Thoracic aorta (tissue), 2 donors: ENCODE measurements around the gene ARHGAP22. TPM values are rescaled to one million over a fixed set of nuclear protein-coding genes. Genes with fewer than 3 reads are reported as not detected.

ENCODE experiments used
- ATAC-seq: fragments of 150-250 bp; one replicate; pipeline ENCODE4 v1.8.0; 2017; ENCODE audit warnings: low read depth; ENCODE audit not compliant: insufficient number of reproducible peaks, low FRiP score
- DNase-seq: peaks from one replicate; pipeline ENCODE4 v3.0.0-alpha.2; 2020; ENCODE audit warnings: low spot score
- H3K27ac ChIP-seq, 2 donors: fragments of 200-600 bp; sonication (generic); 1 replicate in 1 of 2; 2 replicates in 1 of 2; pipeline ENCODE4 v1.5.1; 2016; ENCODE audit warnings: mild to moderate bottlenecking in 2 of 2, moderate library complexity in 2 of 2
- H3K27me3 ChIP-seq: fragments of 200-600 bp; sonication (generic); replicated peaks from 2 replicates; pipeline ENCODE4 v1.6.0; 2016; ENCODE audit warnings: mild to moderate bottlenecking; ENCODE audit not compliant: insufficient read depth
- H3K36me3 ChIP-seq: fragments of 200-600 bp; sonication (generic); one replicate; pipeline ENCODE4 v1.5.1; 2016
- H3K4me1 ChIP-seq, 2 donors: fragments of 200-600 bp; sonication (generic); 1 replicate in 1 of 2; 2 replicates in 1 of 2; pipeline versions ENCODE4 v1.5.1 to v1.6.0; 2016; ENCODE audit warnings: low read depth in 2 of 2, mild to moderate bottlenecking in 1 of 2; ENCODE audit not compliant: control insufficient read depth in 1 of 2
- H3K4me3 ChIP-seq: fragments of 200-600 bp; sonication (generic); 2 replicates; pipeline ENCODE4 v1.5.1; 2016; ENCODE audit warnings: mild to moderate bottlenecking
- H3K9me3 ChIP-seq: fragments of 200-600 bp; sonication (generic); 2 replicates; pipeline ENCODE4 v1.5.1; 2016
- CTCF ChIP-seq: fragments of 200-600 bp; sonication (generic); IDR thresholded peaks from one replicate; pipeline ENCODE4 v1.5.1; 2019; ENCODE audit warnings: antibody characterized with exemption
- total RNA-seq, 2 donors: library from RNA; depleted of rRNA; stranded (reverse); fragments of >200 nt; gene quantifications; one replicate each; pipeline versions ENCODE4 v1.1.0 to v1.2.3, GENCODE V29; 2016

The ARHGAP22 gene
- total RNA-seq, 2 donors from 2014 or later: 15.4 to 24.8 TPM

DNA sequence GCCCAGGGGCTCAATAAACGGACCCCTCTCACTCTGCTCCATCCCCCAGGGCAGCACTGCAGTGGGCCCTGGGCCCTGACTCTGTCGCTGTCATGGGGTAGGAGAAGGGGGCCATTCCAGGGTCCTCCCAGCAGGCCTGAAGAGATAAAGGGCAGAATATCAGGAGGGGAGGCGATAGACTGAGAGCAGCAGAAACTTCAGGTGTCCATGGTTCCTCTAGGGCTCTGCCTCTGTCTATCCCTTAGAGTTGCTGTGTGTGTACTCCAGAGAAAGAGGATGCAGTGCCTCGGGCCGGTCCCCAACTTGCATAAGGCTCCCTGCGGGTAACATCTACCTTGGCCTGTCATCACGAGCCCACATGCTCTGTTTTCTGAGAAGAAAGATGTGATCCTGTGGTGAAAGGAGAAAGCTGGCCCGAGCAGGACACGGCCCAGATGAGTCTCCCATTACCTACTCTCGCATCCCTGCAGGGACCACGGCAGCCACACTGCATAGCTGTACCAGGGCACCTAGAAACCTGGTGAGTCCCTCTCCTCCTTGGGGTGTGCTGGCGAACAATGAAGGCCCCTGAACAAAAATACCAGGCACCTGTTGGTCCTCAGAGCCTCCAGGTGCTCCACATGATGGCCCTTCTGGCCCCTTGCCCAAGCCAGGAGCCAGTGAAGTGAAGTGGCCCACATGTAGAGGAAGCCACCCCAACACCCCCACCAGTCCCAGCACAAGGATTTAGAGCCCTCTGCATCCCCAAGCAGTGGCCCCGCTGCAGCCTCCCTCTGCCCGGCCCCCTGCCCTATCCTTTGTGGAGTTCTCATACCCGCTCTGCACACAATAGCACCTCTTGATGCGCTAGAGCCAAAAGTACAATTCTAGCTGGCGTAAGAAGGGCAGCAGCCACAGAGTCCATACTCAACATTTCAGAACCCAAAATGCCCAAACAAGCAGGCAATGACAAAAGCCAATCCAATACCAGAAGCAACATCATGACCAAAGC is 106.8 kb downstream of the ARHGAP22 start:
- H3K9me3 ChIP-seq: no peaks in the 10 kb centered on the region
- TF ChIP-seq CTCF: no peak
- ATAC-seq: no peak
- no peaks in the 10 kb centered on the region for H3K36me3 ChIP-seq
- H3K27me3 ChIP-seq: no peaks in the 10 kb centered on the region
- H3K4me3 ChIP-seq: no peak overlapping the region
- DNase-seq: no peak
- H3K27ac ChIP-seq: no peak overlapping the region
- H3K4me1 ChIP-seq: peaks cover 3 to 20% of the 10 kb centered on the region in 2 donors

GRCh38 chr10:48496831-48497779 is 107.8 kb downstream of the ARHGAP22 start:
- no peaks in the 10 kb centered on the region for H3K9me3 ChIP-seq
- no peak overlapping the region for H3K4me3 ChIP-seq
- no peak for TF ChIP-seq CTCF
- DNase-seq: no peak
- H3K27me3 ChIP-seq: no peaks in the 10 kb centered on the region
- peaks cover 3 to 17% of the 10 kb centered on the region in 2 donors for H3K4me1 ChIP-seq
- ATAC-seq: no peak
- H3K27ac ChIP-seq: no peak overlapping the region
- H3K36me3 ChIP-seq: no peaks in the 10 kb centered on the region

GRCh38 chr10:48496105-48496830 is 108.6 kb downstream of the ARHGAP22 start:
- H3K4me3 ChIP-seq: no peak overlapping the region
- ATAC-seq (no peak), DNase-seq (no peak)
- H3K36me3 ChIP-seq: no peaks in the 10 kb centered on the region
- no peaks in the 10 kb centered on the region for H3K27me3 ChIP-seq
- no peak for TF ChIP-seq CTCF
- H3K27ac ChIP-seq: no peak overlapping the region
- no peaks in the 10 kb centered on the region for H3K9me3 ChIP-seq
- peaks cover 3 to 14% of the 10 kb centered on the region in 2 donors for H3K4me1 ChIP-seq

- ATAC-seq (no peak), DNase-seq (no peak)
- no peak overlapping the region for H3K4me3 ChIP-seq
- H3K9me3 ChIP-seq: no peaks in the 10 kb centered on the region
- no peaks in the 10 kb centered on the region for H3K36me3 ChIP-seq
- no peak overlapping the region for H3K27ac ChIP-seq
- no peaks in the 10 kb centered on the region for H3K27me3 ChIP-seq
- H3K4me1 ChIP-seq: peaks cover 3 to 14% of the 10 kb centered on the region in 2 donors
- TF ChIP-seq CTCF: no peak
Measured at GRCh38 chr10:48495282-48496045, 109.4 kb downstream of the ARHGAP22 start.
